Mucosa of stomach (tissue), 1 donor: ENCODE results near the gene FGF14.

Experiments
- H3K27me3 ChIP-seq: one replicate; pipeline ENCODE4 v1.7.0; 2013; ENCODE audit warnings: mild to moderate bottlenecking, low read length; ENCODE audit not compliant: control insufficient read depth, insufficient read depth
- H3K36me3 ChIP-seq: one replicate; pipeline ENCODE4 v1.7.0; 2013; ENCODE audit warnings: low read length; ENCODE audit not compliant: control insufficient read depth, insufficient read depth
- H3K4me1 ChIP-seq: one replicate; pipeline ENCODE4 v1.7.0; 2013; ENCODE audit warnings: mild to moderate bottlenecking, low read length; ENCODE audit not compliant: control insufficient read depth, insufficient read depth
- H3K4me3 ChIP-seq: one replicate; pipeline ENCODE4 v1.7.0; 2013; ENCODE audit warnings: low read length
- H3K9ac ChIP-seq: one replicate; pipeline ENCODE4 v1.7.0; 2013; ENCODE audit warnings: mild to moderate bottlenecking, low read length, moderate library complexity
- H3K9me3 ChIP-seq: one replicate; pipeline ENCODE4 v1.7.0; 2013; ENCODE audit warnings: mild to moderate bottlenecking, low read length, moderate library complexity; ENCODE audit not compliant: control insufficient read depth
- donor health status: Pancreatic carcinoma.

Gene FGF14

GRCh38 chr13:101755228-101755887 lies 646.5 kb downstream of the FGF14 start:
- Histone ChIP-seq H3K9me3 (no peaks in the 10 kb centered on the region), H3K9ac (no peak overlapping the region), H3K4me1 (no peaks in the 10 kb centered on the region), H3K4me3 (no peak overlapping the region), H3K36me3 (no peaks in the 10 kb centered on the region), H3K27me3 (no peaks in the 10 kb centered on the region)

GRCh38 chr13:101752432-101752831 lies 649.4 kb downstream of the FGF14 start:
- H3K4me1 ChIP-seq: no peaks in the 10 kb centered on the region
- H3K9ac ChIP-seq: no peak overlapping the region
- H3K36me3 ChIP-seq: no peaks in the 10 kb centered on the region
- no peaks in the 10 kb centered on the region for H3K9me3 ChIP-seq
- H3K4me3 ChIP-seq: no peak overlapping the region
- H3K27me3 ChIP-seq: no peaks in the 10 kb centered on the region

DNA sequence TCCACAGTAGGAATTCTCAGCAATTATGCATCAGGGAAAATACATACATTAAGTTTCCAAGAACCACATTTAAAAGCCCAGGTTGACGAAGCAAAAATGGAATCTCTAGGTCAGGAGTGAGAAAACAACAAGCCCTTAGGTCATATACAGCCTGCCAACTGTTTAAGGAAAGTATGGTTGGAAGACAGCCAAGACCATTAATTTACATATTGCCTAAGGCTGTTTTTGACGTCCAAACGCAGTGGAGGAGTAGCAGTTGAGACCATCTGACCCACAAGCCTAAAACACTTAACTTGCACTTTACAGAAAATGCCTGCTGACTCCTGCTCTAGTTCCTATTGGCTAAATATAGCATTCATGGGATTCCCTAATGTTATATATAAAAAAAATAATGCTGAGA lies 650.4 kb downstream of the FGF14 start:
- Histone ChIP-seq H3K36me3 (no peaks in the 10 kb centered on the region), H3K4me3 (no peak overlapping the region), H3K4me1 (no peaks in the 10 kb centered on the region), H3K27me3 (no peaks in the 10 kb centered on the region), H3K9ac (no peak overlapping the region), H3K9me3 (no peaks in the 10 kb centered on the region)

GRCh38 chr13:101749584-101749983 lies 652.3 kb downstream of the FGF14 start:
- no peak overlapping the region for H3K4me3 ChIP-seq
- no peaks in the 10 kb centered on the region for H3K36me3 ChIP-seq
- no peak overlapping the region for H3K9ac ChIP-seq
- H3K27me3 ChIP-seq: no peaks in the 10 kb centered on the region
- H3K9me3 ChIP-seq: no peaks in the 10 kb centered on the region
- H3K4me1 ChIP-seq: no peaks in the 10 kb centered on the region

DNA sequence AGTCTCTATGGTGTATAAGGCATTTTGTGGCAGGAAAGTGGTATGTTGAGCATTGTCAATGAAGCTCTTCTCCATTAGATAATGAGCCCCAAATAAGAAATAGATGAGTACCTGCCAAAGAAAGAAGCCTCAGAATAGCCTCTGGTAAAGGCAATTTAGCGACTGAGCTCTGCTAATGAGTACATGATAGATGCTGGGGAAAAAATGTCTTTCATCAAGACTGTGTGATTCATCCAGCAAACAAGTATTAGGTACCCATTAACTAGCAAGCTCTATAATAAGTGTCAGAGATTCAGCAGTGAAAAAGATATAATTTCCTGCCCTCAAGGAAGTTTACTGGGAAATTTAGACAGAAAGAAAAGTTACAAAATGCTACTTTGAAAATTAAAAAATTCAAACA lies 654.8 kb downstream of the FGF14 start:
- H3K4me3 ChIP-seq: no peak overlapping the region

DNA sequence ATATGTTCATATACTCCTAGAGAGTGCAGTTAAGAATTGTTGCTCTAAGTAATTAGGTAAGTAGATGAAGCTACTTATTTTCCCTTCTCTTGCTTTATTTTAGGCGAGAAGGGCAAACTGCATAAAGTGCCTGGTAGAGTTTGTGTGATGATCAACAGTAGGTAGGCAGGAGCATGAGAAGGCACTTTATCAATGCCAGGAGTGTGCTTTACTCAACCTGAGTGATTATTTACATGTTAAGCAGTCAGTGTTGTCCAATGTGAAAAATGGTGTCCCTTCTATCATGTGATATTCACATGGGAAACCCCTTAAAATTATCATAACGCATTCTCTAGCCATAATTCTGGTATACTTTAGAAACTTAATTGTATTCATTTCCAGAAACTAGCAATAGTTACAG lies 655.3 kb downstream of the FGF14 start:
- no peaks in the 10 kb centered on the region for H3K36me3 ChIP-seq
- no peak overlapping the region for H3K4me3 ChIP-seq
- no peaks in the 10 kb centered on the region for H3K9me3 ChIP-seq
- no peak overlapping the region for H3K9ac ChIP-seq
- no peaks in the 10 kb centered on the region for H3K27me3 ChIP-seq
- H3K4me1 ChIP-seq: no peaks in the 10 kb centered on the region

More for the DNA sequence above, 654.8 kb downstream of the FGF14 start:
- no peaks in the 10 kb centered on the region for H3K36me3 ChIP-seq
- no peak overlapping the region for H3K9ac ChIP-seq
- no peaks in the 10 kb centered on the region for H3K27me3 ChIP-seq
- H3K4me1 ChIP-seq: no peaks in the 10 kb centered on the region
- no peaks in the 10 kb centered on the region for H3K9me3 ChIP-seq

DNA sequence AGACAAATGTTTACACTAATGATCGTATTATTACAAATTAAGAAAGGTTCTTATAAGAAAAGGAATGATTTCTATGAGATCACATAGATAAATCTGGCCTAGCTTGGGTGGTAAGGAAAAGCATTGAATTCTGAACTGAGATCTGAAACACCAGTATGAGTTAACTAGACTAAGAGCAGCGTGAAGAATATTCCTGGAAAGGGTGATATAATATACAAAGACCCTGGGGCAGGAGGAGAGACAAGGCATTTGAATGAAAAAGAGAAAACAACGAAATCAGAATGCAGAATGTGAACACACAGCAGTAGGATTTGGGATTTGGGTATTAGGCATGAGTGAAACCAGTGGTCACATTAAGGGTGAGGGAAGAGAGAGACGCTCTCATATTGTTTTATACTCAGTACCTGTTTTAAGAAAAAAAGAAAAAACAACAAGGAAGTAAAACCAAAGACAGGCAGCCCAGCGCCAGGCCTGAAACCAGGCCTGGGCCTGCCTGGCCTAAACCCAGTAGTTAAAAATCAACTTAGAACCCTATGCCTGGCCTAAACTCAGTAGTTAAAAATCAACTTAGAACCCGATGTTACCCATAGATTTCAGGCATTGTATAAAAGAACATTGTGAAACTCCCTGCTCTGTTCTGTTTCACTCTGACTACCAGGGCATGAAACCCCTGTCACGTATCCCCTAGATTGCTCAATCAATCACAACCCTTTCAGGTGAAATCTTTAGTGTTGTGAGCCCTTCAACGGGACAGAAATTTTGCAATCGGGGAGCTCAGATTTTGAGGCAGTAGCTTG lies 662.3 kb downstream of the FGF14 start:
- Histone ChIP-seq H3K9me3 (no peaks in the 10 kb centered on the region), H3K27me3 (no peaks in the 10 kb centered on the region), H3K4me1 (no peaks in the 10 kb centered on the region), H3K36me3 (no peaks in the 10 kb centered on the region), H3K4me3 (no peak overlapping the region), H3K9ac (no peak overlapping the region)

- Histone ChIP-seq H3K36me3 (no peaks in the 10 kb centered on the region), H3K9ac (no peak overlapping the region), H3K27me3 (no peaks in the 10 kb centered on the region), H3K4me1 (no peaks in the 10 kb centered on the region), H3K4me3 (no peak overlapping the region), H3K9me3 (no peaks in the 10 kb centered on the region)
Measured at GRCh38 chr13:101738336-101738735, 663.5 kb downstream of the FGF14 start.

- Histone ChIP-seq H3K4me3 (no peak overlapping the region), H3K9me3 (no peaks in the 10 kb centered on the region), H3K36me3 (no peaks in the 10 kb centered on the region), H3K27me3 (no peaks in the 10 kb centered on the region), H3K9ac (no peak overlapping the region), H3K4me1 (no peaks in the 10 kb centered on the region)
Measured at GRCh38 chr13:101736566-101736965, 665.3 kb downstream of the FGF14 start.

- H3K9me3 ChIP-seq: no peaks in the 10 kb centered on the region
- H3K9ac ChIP-seq: no peak overlapping the region
- no peak overlapping the region for H3K4me3 ChIP-seq
- no peaks in the 10 kb centered on the region for H3K4me1 ChIP-seq
- no peaks in the 10 kb centered on the region for H3K36me3 ChIP-seq
- H3K27me3 ChIP-seq: no peaks in the 10 kb centered on the region
Measured at GRCh38 chr13:101730420-101731000, 671.3 kb downstream of the FGF14 start.

GRCh38 chr13:101728615-101729014 lies 673.2 kb downstream of the FGF14 start:
- no peaks in the 10 kb centered on the region for H3K9me3 ChIP-seq
- no peaks in the 10 kb centered on the region for H3K4me1 ChIP-seq
- H3K27me3 ChIP-seq: no peaks in the 10 kb centered on the region
- no peak overlapping the region for H3K9ac ChIP-seq
- H3K4me3 ChIP-seq: no peak overlapping the region
- H3K36me3 ChIP-seq: no peaks in the 10 kb centered on the region

DNA sequence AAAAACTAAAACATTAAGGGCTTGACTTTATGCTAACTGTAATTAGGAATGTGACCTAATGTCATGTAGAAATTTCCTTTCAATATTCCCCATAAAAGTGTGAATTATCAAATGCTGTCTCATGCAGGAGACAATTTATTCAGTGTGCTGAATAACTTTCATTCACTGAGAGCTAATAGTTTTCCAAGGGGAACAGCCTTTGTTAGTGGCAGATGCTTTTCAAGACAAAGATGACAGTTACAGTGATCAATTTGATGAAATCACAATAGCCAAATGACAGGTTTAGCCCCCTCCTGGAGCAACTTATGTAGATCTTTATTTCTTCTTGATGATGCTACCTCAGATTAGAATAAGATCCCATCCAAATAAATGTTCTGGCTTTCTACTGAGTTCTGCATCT lies 673.8 kb downstream of the FGF14 start:
- no peak overlapping the region for H3K9ac ChIP-seq
- no peaks in the 10 kb centered on the region for H3K27me3 ChIP-seq
- H3K36me3 ChIP-seq: no peaks in the 10 kb centered on the region
- no peaks in the 10 kb centered on the region for H3K9me3 ChIP-seq
- no peak overlapping the region for H3K4me3 ChIP-seq
- H3K4me1 ChIP-seq: no peaks in the 10 kb centered on the region
